HAP-1 (cell line): ENCODE measurements around the gene EMX1.

Source experiments
- DNase-seq, 2 experiments: peaks; one replicate each; pipeline ENCODE4 v3.0.0-alpha.2; 2016 to 2020; ENCODE audit warnings: low spot score in 2 of 2
- H3K27me3 ChIP-seq: fragments of 250-450 bp; sonication (Bioruptor Pico); 2 replicates; pipeline ENCODE4 v1.5.1; 2020; ENCODE audit warnings: low read depth, mild to moderate bottlenecking, moderate library complexity
- H3K36me3 ChIP-seq: fragments of 250-450 bp; sonication (Bioruptor Pico); replicated peaks from 2 replicates; pipeline ENCODE4 v1.5.1; 2020; ENCODE audit warnings: mild to moderate bottlenecking
- H3K4me1 ChIP-seq: fragments of 250-450 bp; sonication (Bioruptor Pico); 2 replicates; pipeline ENCODE4 v1.5.1; 2020; ENCODE audit warnings: mild to moderate bottlenecking
- H3K4me3 ChIP-seq: fragments of 250-450 bp; sonication (Bioruptor Pico); 2 replicates; pipeline ENCODE4 v1.5.1; 2020; ENCODE audit warnings: mild to moderate bottlenecking, moderate library complexity
- H3K9me3 ChIP-seq: fragments of 250-450 bp; sonication (Bioruptor Pico); 2 replicates; pipeline ENCODE4 v1.5.1; 2020; ENCODE audit warnings: mild to moderate bottlenecking, moderate library complexity
- in situ Hi-C: fragments of 300-500 bp; cut with MboI; formaldehyde crosslinking; loops from 3 replicates; pipeline ENCODE4 v1.14.3; 2020; ENCODE audit warnings: low sequenced_read_pairs, inconsistent platforms, mixed read lengths

EMX1 gene

GRCh38 chr2:72984172-72984671 is 66.9 kb downstream of the EMX1 start:
- no peaks in the 10 kb centered on the region for H3K9me3 ChIP-seq
- DNase-seq, result no peak
- H3K27me3 ChIP-seq, result no peaks in the 10 kb centered on the region
- no peaks in the 10 kb centered on the region for H3K36me3 ChIP-seq
- no peak overlapping the region for H3K4me3 ChIP-seq
- in situ Hi-C loops, result no loop called here
- H3K4me1 ChIP-seq, result no peaks in the 10 kb centered on the region
